PC-9 (cell line): ENCODE measurements around the gene CCDC88C. TPM values are rescaled to one million over a fixed set of nuclear protein-coding genes. Genes with fewer than 3 reads are reported as not detected.

Source experiments
- BruUV-seq: library from RNA; stranded (reverse); fragments of 400-500 nt; replicated peaks from 2 replicates; lab custom pipeline; 2021; lab: Mats Ljungman, UMichigan
- CTCF ChIA-PET: fragments of 300-600 bp; sonication (Branson Sonifier 250); formaldehyde crosslinking; loops from one replicate; lab custom pipeline; 2022; ENCODE audit warnings: antibody characterized with exemption; lab: Charles Lee
- POLR2A ChIA-PET: fragments of 300-600 bp; sonication (Branson Sonifier 250); formaldehyde crosslinking; loops from one replicate; lab custom pipeline; 2022; ENCODE audit warnings: antibody characterized with exemption; ENCODE audit not compliant: unreplicated experiment; lab: Charles Lee
- DNase-seq, 2 experiments: peaks; one replicate each; pipeline versions ENCODE4 v3.0.0 to v3.0.0-alpha.2; 2015 to 2022; ENCODE audit warnings: mixed read lengths in 1 of 2
- H2AFZ ChIP-seq: fragments of 200-600 bp; sonication (generic); 2 replicates; pipeline ENCODE4 v1.8.1; 2017; ENCODE audit warnings: antibody characterized with exemption
- H3F3A ChIP-seq: fragments of 200-600 bp; sonication (generic); 2 replicates; pipeline ENCODE4 v1.8.1; 2017; ENCODE audit warnings: antibody characterized with exemption, mild to moderate bottlenecking, low read depth; ENCODE audit not compliant: insufficient read depth
- H3K27ac ChIP-seq: fragments of 200-600 bp; sonication (generic); 2 replicates; pipeline ENCODE4 v1.6.1; 2016; ENCODE audit warnings: mixed run types
- H3K27me3 ChIP-seq: fragments of 200-600 bp; sonication (generic); 2 replicates; pipeline ENCODE4 v1.6.1; 2016; ENCODE audit warnings: low read depth, mixed run types; ENCODE audit not compliant: insufficient read depth
- H3K36me3 ChIP-seq: fragments of 200-600 bp; sonication (generic); 2 replicates; pipeline ENCODE4 v1.6.1; 2016; ENCODE audit warnings: low read depth, mixed run types
- H3K4me1 ChIP-seq: fragments of 200-600 bp; sonication (generic); replicated peaks from 2 replicates; pipeline ENCODE4 v1.6.1; 2016; ENCODE audit warnings: mixed run types; ENCODE audit not compliant: insufficient read depth
- H3K4me2 ChIP-seq: fragments of 200-600 bp; sonication (generic); 2 replicates; pipeline ENCODE4 v1.6.1; 2017; ENCODE audit warnings: mixed run types
- H3K4me3 ChIP-seq: fragments of 200-600 bp; sonication (generic); 2 replicates; pipeline ENCODE4 v1.6.1; 2016; ENCODE audit warnings: mixed run types
- H3K79me2 ChIP-seq: fragments of 200-600 bp; sonication (generic); 2 replicates; pipeline ENCODE4 v1.6.1; 2017; ENCODE audit warnings: low read depth, mixed run types
- H3K9me2 ChIP-seq: fragments of 200-600 bp; sonication (generic); 2 replicates; pipeline ENCODE4 v1.8.1; 2017; ENCODE audit warnings: mild to moderate bottlenecking; ENCODE audit not compliant: insufficient read depth
- H3K9me3 ChIP-seq: fragments of 200-600 bp; sonication (generic); 2 replicates; pipeline ENCODE4 v1.8.1; 2016; ENCODE audit warnings: low read depth; ENCODE audit not compliant: insufficient read depth
- H4K20me1 ChIP-seq: fragments of 200-600 bp; sonication (generic); 2 replicates; pipeline ENCODE4 v1.8.1; 2017; ENCODE audit not compliant: insufficient read depth
- CTCF ChIP-seq: fragments of 200-600 bp; sonication (generic); conservative IDR thresholded peaks from 2 replicates; pipeline ENCODE4 v1.6.1; 2017; ENCODE audit warnings: mixed run types, antibody characterized with exemption, mild to moderate bottlenecking, moderate library complexity
- EZH2 ChIP-seq: fragments of 200-600 bp; sonication (generic); IDR thresholded peaks from 2 replicates; pipeline ENCODE4 v1.8.0; 2017; ENCODE audit warnings: antibody characterized with exemption, low read depth
- intact Hi-C: fragments of 100-400 bp; cut with micrococcal nuclease; formaldehyde crosslinking; loops from one replicate; pipeline ENCODE4 v1.10.0; 2022; ENCODE audit not compliant: unreplicated experiment
- total RNA-seq: library from RNA; stranded (reverse); gene quantifications from 2 replicates; pipeline ENCODE4 v1.2.3, GENCODE V29; 2021

Gene CCDC88C
- total RNA-seq, 1 experiment from 2014 or later = 7.4 TPM

GRCh38 chr14:91346838-91347173 lies 70.8 kb downstream of the CCDC88C start:
- no TSS peak for BruUV-seq
- no peaks in the 10 kb centered on the region for H3K36me3 ChIP-seq
- H3K27ac ChIP-seq = no peak overlapping the region
- no peak for DNase-seq
- no peaks in the 10 kb centered on the region for H3K9me3 ChIP-seq
- H2AFZ ChIP-seq = no peak overlapping the region
- H3K9me2 ChIP-seq = no peaks in the 10 kb centered on the region
- H3F3A ChIP-seq = no peaks in the 10 kb centered on the region
- H3K4me2 ChIP-seq = no peak overlapping the region
- CTCF ChIA-PET = no interaction called here
- TF ChIP-seq EZH2 = no peak
- no peak for TF ChIP-seq CTCF
- no peaks in the 10 kb centered on the region for H3K4me1 ChIP-seq
- intact Hi-C loops = no loop called here
- H4K20me1 ChIP-seq = no peaks in the 10 kb centered on the region
- H3K27me3 ChIP-seq = no peaks in the 10 kb centered on the region
- POLR2A ChIA-PET = interaction anchor here (0.5 kb wide), 1 partner anchor 13 kb away, joined by 4 read pairs; no protein-coding TSS in a partner anchor
- H3K79me2 ChIP-seq = no peaks in the 10 kb centered on the region
- H3K4me3 ChIP-seq = no peak overlapping the region

GRCh38 chr14:91344096-91344495 lies 73.5 kb downstream of the CCDC88C start:
- no peak overlapping the region for H3K27ac ChIP-seq
- no peaks in the 10 kb centered on the region for H3K4me1 ChIP-seq
- no peak overlapping the region for H3K4me3 ChIP-seq
- no peaks in the 10 kb centered on the region for H3K36me3 ChIP-seq
- BruUV-seq = no TSS peak
- no peak for DNase-seq
- H3K9me3 ChIP-seq = no peaks in the 10 kb centered on the region
- POLR2A ChIA-PET = no interaction called here
- no peak for TF ChIP-seq EZH2
- no peak for TF ChIP-seq CTCF
- intact Hi-C loops = no loop called here
- no peak overlapping the region for H2AFZ ChIP-seq
- no peaks in the 10 kb centered on the region for H3K9me2 ChIP-seq
- H3K79me2 ChIP-seq = no peaks in the 10 kb centered on the region
- CTCF ChIA-PET = no interaction called here
- H3K27me3 ChIP-seq = no peaks in the 10 kb centered on the region
- no peak overlapping the region for H3K4me2 ChIP-seq
- H3F3A ChIP-seq = no peaks in the 10 kb centered on the region
- H4K20me1 ChIP-seq = no peaks in the 10 kb centered on the region

- H3K27ac ChIP-seq = no peak overlapping the region
- ChIA-PET POLR2A (interaction anchor here (0.6 kb wide), 1 partner anchor 86 kb away, joined by 5 read pairs; no protein-coding TSS in a partner anchor), CTCF (no interaction called here)
- no peaks in the 10 kb centered on the region for H3K36me3 ChIP-seq
- H3K4me2 ChIP-seq = no peak overlapping the region
- no peaks in the 10 kb centered on the region for H3K79me2 ChIP-seq
- no peaks in the 10 kb centered on the region for H3K9me2 ChIP-seq
- no peaks in the 10 kb centered on the region for H3K9me3 ChIP-seq
- H2AFZ ChIP-seq = no peak overlapping the region
- TF ChIP-seq CTCF (no peak), EZH2 (no peak)
- H4K20me1 ChIP-seq = no peaks in the 10 kb centered on the region
- no peak overlapping the region for H3K4me3 ChIP-seq
- H3K27me3 ChIP-seq = no peaks in the 10 kb centered on the region
- DNase-seq = no peak
- intact Hi-C loops = no loop called here
- no peaks in the 10 kb centered on the region for H3F3A ChIP-seq
- H3K4me1 ChIP-seq = no peaks in the 10 kb centered on the region
- BruUV-seq = no TSS peak
Observed at GRCh38 chr14:91343051-91343450, 74.6 kb downstream of the CCDC88C start.
